Measurements from ENCODE around the gene NUP155.
A peak's percentile ranks its signal among the peaks of the same experiment; 100 is the strongest.
"Not testable (repeated sequence)": the region's sequence is repeated elsewhere in the genome, so short reads cannot be mapped to it uniquely, and the experiment has no call there.

The NUP155 gene

GRCh38 chr5:37319037-37319782 is 51.7 kb downstream of the NUP155 start:
- Mint-ChIP-seq H3K36me3 (peaks cover 73% of the 10 kb centered on the region), H3K27me3 (no peaks in the 10 kb centered on the region), H3K27ac (no peak overlapping the region), H3K4me1 (peaks cover 7% of the 10 kb centered on the region), H3K9me3 (no peaks in the 10 kb centered on the region), H3K4me3 (no peak overlapping the region)
- no peak for ATAC-seq

GRCh38 chr5:37316027-37316426 is 54.9 kb downstream of the NUP155 start:
- no peak overlapping the region for H3K27ac Mint-ChIP-seq
- H3K4me3 Mint-ChIP-seq, result no peak overlapping the region
- H3K4me1 Mint-ChIP-seq, result peaks cover 7% of the 10 kb centered on the region
- no peak for ATAC-seq
- no peaks in the 10 kb centered on the region for H3K27me3 Mint-ChIP-seq
- H3K9me3 Mint-ChIP-seq, result no peaks in the 10 kb centered on the region
- peaks cover 81% of the 10 kb centered on the region for H3K36me3 Mint-ChIP-seq

DNA sequence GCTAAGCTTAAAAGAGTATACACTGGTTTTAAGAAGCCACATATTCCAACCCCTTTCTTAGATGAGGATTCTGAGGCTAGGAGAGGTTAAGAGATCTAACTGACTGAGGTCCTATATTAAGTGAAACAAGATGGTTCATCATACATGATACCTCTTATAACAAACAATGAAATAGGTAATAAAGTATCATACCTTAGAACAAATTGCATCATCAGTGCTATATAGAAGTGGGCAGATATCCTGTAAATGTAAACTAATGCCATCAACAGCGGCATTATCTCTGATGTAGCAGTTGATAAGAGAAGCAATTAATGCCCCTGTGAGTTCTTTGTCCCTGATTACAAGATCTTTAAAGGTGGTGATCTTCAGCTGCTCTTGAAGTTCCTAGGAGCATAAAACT is 60.5 kb downstream of the NUP155 start:
- Mint-ChIP-seq H3K27me3 (no peaks in the 10 kb centered on the region), H3K4me1 (no peaks in the 10 kb centered on the region), H3K4me3 (no peak overlapping the region), H3K27ac (no peak overlapping the region), H3K9me3 (no peaks in the 10 kb centered on the region), H3K36me3 (peaks cover 60% of the 10 kb centered on the region)
- no peak for ATAC-seq

DNA sequence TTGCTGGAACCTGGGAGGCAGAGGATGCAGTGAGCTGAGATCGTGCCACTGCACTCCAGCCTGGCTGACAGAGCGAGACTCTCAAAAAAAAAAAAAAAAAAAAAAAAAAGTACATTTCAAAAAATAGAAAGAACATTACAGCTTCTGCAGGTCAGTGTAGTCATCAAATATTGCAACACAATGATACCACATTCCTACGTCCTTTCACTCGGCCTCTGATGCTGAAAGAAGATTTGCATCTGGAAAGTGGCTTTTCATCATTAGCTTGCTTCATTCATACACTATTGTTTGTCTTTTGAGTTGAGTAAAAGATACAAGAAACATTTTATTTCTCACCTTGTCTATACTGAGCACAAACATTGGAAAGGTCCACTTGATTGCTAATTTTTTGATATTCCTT is 62.1 kb downstream of the NUP155 start:
- no peaks in the 10 kb centered on the region for H3K4me1 Mint-ChIP-seq
- no peak for ATAC-seq
- H3K9me3 Mint-ChIP-seq, result no peaks in the 10 kb centered on the region
- no peak overlapping the region for H3K4me3 Mint-ChIP-seq
- peaks cover 52% of the 10 kb centered on the region for H3K36me3 Mint-ChIP-seq
- H3K27me3 Mint-ChIP-seq, result no peaks in the 10 kb centered on the region
- no peak overlapping the region for H3K27ac Mint-ChIP-seq

DNA sequence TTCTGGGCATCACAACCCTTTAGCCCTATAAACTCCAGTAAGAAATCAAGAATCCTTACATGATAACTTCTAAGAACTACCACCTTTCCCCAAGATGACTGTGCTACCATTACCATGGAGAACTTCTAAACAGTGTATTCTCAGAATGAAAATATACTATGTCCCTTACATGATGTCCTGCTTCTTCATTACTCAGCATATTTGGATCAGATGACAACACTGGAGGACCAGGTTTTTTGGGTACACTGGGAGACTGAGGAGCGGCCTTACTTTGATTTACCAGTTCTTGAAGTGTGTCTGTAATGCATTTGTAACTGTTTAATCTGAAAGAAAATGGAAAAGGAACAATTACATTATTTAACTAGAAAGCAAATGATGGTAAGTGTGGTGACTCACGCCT is 66.0 kb downstream of the NUP155 start:
- Mint-ChIP-seq H3K9me3 (no peaks in the 10 kb centered on the region), H3K4me1 (no peaks in the 10 kb centered on the region), H3K27me3 (no peaks in the 10 kb centered on the region), H3K36me3 (peaks cover 44% of the 10 kb centered on the region), H3K27ac (no peak overlapping the region), H3K4me3 (no peak overlapping the region)
- no peak for ATAC-seq

- H3K36me3 Mint-ChIP-seq, result peaks cover 44% of the 10 kb centered on the region
- not testable (repeated sequence) for H3K9me3 Mint-ChIP-seq
These were observed 74.6 kb downstream of the NUP155 start for GRCh38 chr5:37296313-37296712.

GRCh38 chr5:37283214-37283820 is 87.6 kb downstream of the NUP155 start:
- H3K27me3 Mint-ChIP-seq, result no peaks in the 10 kb centered on the region
- H3K36me3 Mint-ChIP-seq, result peaks cover 18% of the 10 kb centered on the region
- no peaks in the 10 kb centered on the region for H3K4me1 Mint-ChIP-seq
- H3K4me3 Mint-ChIP-seq, result no peak overlapping the region
- peaks cover 16% of the 10 kb centered on the region for H3K9me3 Mint-ChIP-seq
- no peak for ATAC-seq
- no peak overlapping the region for H3K27ac Mint-ChIP-seq

More at GRCh38 chr5:37296313-37296712, 74.6 kb downstream of the NUP155 start:
- H3K4me1 Mint-ChIP-seq, H3K27me3 Mint-ChIP-seq, H3K27ac Mint-ChIP-seq, H3K4me3 Mint-ChIP-seq, ATAC-seq: not testable (repeated sequence)

DNA sequence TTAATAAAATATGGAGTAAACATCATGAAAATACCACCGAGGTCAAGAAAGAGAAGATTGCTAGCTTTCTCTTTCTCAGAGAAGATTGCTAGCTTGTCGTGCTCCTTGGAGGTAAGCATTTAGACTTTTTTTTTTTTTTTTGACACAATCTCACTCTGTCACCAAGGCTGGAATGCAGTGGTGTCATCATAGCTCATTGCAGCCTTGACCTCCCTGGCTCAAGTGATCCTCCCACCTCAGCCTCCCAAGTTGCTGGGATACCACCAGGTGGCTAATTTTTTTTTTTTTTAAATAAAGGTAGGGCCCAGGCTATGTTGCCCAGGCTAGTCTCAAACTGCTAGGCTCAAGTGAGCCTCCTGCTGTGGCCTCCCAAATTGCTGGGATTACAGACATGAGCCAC is 95.4 kb downstream of the NUP155 start:
- no peaks in the 10 kb centered on the region for H3K36me3 Mint-ChIP-seq
- no peaks in the 10 kb centered on the region for H3K27me3 Mint-ChIP-seq
- no peak overlapping the region for H3K27ac Mint-ChIP-seq
- no peaks in the 10 kb centered on the region for H3K4me1 Mint-ChIP-seq
- peaks cover 11% of the 10 kb centered on the region for H3K9me3 Mint-ChIP-seq
- no peak overlapping the region for H3K4me3 Mint-ChIP-seq
- no peak for ATAC-seq

DNA sequence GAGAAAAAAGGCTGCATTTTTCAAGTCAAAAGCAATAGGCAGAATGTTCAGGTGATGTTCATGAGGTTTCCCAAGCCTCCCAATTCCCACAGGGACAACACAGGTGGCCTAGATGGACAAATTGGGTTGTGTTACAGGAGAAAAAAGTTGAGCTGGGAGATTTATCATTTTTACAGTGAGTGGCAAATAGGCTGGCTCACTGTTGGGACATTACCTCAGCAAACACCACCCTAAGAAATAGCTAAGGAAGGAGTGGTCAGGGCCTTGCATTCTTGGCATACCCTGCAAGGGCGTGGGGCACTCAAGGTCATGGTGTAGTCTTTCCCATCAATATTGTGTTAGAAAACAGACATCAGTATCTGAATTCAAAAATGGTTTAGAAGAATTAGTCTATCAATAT is 98.4 kb downstream of the NUP155 start:
- H3K4me1 Mint-ChIP-seq, result no peaks in the 10 kb centered on the region
- ATAC-seq, result no peak
- H3K27ac Mint-ChIP-seq, result no peak overlapping the region
- H3K9me3 Mint-ChIP-seq, result peaks cover 13% of the 10 kb centered on the region
- no peaks in the 10 kb centered on the region for H3K36me3 Mint-ChIP-seq
- no peak overlapping the region for H3K4me3 Mint-ChIP-seq
- no peaks in the 10 kb centered on the region for H3K27me3 Mint-ChIP-seq

DNA sequence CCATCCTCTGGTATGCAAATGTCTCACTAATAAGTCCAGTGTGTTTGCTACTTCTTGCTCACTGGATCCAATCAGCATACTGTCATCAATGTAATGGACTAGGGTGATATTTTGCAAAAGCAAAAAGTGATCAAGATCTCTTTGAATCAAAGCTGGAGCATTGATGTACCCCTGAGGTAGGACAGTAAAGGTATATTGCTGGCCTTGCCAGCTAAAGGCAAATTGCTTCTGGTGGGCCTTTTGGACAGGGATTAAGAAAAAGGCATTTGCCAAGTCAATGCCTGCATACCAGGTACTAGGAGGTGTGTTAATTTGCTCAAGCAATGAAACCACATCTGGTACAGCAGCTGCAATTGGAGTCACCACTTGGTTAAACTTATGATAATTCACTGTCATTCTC is 102.8 kb downstream of the NUP155 start:
- peaks cover 13% of the 10 kb centered on the region for H3K9me3 Mint-ChIP-seq
- H3K4me1 Mint-ChIP-seq, H3K27ac Mint-ChIP-seq, H3K4me3 Mint-ChIP-seq, H3K27me3 Mint-ChIP-seq, ATAC-seq, H3K36me3 Mint-ChIP-seq: not testable (repeated sequence)

GRCh38 chr5:37255774-37256358 is 115.0 kb downstream of the NUP155 start:
- no peaks in the 10 kb centered on the region for H3K4me1 Mint-ChIP-seq
- no peaks in the 10 kb centered on the region for H3K27me3 Mint-ChIP-seq
- H3K4me3 Mint-ChIP-seq, result no peak overlapping the region
- ATAC-seq, result no peak
- no peak overlapping the region for H3K27ac Mint-ChIP-seq
- peaks cover 5% of the 10 kb centered on the region for H3K9me3 Mint-ChIP-seq
- H3K36me3 Mint-ChIP-seq, result peaks cover 5% of the 10 kb centered on the region

- no peak for ATAC-seq
- Mint-ChIP-seq H3K27me3 (no peaks in the 10 kb centered on the region), H3K4me3 (no peak overlapping the region), H3K36me3 (no peaks in the 10 kb centered on the region), H3K9me3 (peaks cover 3% of the 10 kb centered on the region), H3K4me1 (peaks cover 4% of the 10 kb centered on the region), H3K27ac (no peak overlapping the region)
These were observed 116.3 kb downstream of the NUP155 start for GRCh38 chr5:37254581-37254980.

- H3K27ac Mint-ChIP-seq, result no peak overlapping the region
- no peak overlapping the region for H3K4me3 Mint-ChIP-seq
These were observed 119.2 kb downstream of the NUP155 start for GRCh38 chr5:37251665-37252064.

GRCh38 chr5:37249815-37250164 is 121.1 kb downstream of the NUP155 start:
- no peaks in the 10 kb centered on the region for H3K27me3 Mint-ChIP-seq
- H3K36me3 Mint-ChIP-seq, result no peaks in the 10 kb centered on the region
- peak overlapping the region; percentile 83 for H3K27ac Mint-ChIP-seq
- ATAC-seq, result no peak
- H3K4me1 Mint-ChIP-seq, result peaks cover 6% of the 10 kb centered on the region
- H3K9me3 Mint-ChIP-seq, result no peaks in the 10 kb centered on the region
- peak overlapping the region; percentile 94 for H3K4me3 Mint-ChIP-seq

More at GRCh38 chr5:37251665-37252064, 119.2 kb downstream of the NUP155 start:
- Mint-ChIP-seq H3K27me3 (no peaks in the 10 kb centered on the region), H3K4me1 (peaks cover 6% of the 10 kb centered on the region), H3K36me3 (no peaks in the 10 kb centered on the region), H3K9me3 (no peaks in the 10 kb centered on the region)
- no peak for ATAC-seq

DNA sequence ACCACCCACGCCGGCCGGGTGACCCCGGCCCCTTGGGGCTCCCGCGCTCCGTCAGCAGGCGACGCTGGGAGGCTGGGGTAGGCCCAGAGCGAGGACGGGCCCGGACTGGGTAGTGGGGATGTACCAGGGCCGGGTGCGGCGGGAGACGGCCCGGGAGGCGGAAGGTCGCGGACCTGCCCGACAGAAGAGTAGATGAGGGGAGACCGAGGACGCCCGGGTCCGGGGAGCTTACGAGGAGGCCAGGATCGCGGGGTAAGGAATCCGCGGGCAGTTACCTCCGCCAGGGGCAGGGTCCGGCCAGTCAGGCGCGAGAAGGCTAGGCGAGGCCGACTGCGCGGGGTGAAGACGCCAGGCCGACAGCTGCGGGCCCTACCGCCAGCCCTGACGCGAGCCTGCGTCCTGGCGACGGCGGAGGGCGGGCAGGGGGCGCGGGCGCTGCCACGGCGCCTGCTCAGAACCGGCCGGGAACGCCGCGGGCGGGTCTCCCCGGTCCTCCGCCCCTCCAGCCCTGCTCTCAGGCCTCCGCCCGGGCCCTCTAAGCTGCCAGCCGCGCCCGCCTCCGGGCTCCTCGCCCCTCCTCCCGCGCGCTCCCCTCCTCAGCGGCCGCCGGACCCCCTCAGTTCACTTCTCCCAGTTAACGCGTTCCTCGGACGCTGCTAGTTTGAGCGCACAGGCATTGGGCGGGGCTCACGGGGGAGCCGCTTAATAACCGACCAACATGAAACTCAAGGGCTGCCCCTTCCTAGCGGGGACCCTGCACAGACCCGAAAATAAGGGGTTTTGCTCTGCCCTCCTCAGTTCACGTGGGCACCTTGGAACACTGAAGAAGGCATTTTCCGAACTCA is 121.7 kb downstream of the NUP155 start, which contains the start of gene CPLANE1:
Gene CPLANE1, minus strand, starts transcription at position 407 of the 845 bp plus-strand sequence. CDS start 1,678 bp downstream, outside the sequence.
- Mint-ChIP-seq H3K9me3 (no peaks in the 10 kb centered on the region), H3K27ac (peak within 1 kb of the TSS; percentile 83), H3K36me3 (no peaks in the 10 kb centered on the region), H3K27me3 (no peaks in the 10 kb centered on the region), H3K4me3 (peak within 1 kb of the TSS; percentile 94), H3K4me1 (peaks cover 6% of the 10 kb centered on the region)
- peak; percentile 92 for ATAC-seq

Measured in stimulated activated memory B cell treated with anti-CD40 and anti-IgM and Interleukin-4, amounts not matched to agents 10 μg/mL and 1 μg/mL and 100 μg/mL, for 72 hours (primary cell).